ENCODE results near the gene CPTP. TPM values are rescaled to one million over a fixed set of nuclear protein-coding genes. Genes with fewer than 3 reads are reported as not detected.
"Not testable (repeated sequence)": the region's sequence is repeated elsewhere in the genome, so short reads cannot be mapped to it uniquely, and the experiment has no call there.

Gene CPTP
- total RNA-seq, 1 donor from 2014 or later = 44.3 TPM

DNA sequence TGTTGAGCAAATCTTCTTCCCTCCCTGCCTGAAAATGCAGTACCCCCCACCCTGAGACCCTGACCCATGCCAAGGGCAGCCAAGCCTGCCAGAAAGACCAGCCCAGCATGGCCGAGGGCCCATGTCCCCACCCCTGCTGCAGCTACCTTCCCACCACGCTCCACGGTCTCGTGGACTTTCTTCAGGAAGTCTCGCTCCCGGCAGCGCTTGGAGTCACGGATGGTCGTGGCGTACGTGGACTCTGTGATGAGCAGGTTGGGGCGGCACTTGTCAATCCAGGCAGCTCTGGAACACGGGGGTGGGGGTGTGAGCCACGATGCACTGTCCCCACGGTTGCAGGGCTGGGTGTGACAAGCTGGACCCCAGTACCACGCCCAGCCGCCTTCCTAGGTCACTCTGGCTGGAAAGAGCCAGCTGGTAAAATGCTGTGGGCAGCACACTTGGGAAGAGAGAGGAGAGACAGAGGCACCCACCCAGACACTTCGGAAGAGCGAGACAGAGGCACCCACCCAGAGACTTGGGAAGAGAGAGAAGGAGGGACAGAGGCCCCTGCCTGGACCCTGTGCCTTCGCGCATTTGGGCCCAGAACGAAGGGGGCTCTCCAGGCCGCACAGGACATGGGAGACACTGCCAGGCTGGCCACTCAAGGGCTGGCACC is 9.8 kb upstream of the CPTP start:
- Histone ChIP-seq H3K4me3 (ENCODE audit: low read depth, low read length) (no peak overlapping the region), H3K27me3 (ENCODE audit: control insufficient read depth, insufficient read depth, low read length) (no peaks in the 10 kb centered on the region), H3K36me3 (ENCODE audit: control insufficient read depth, insufficient read depth, low read length) (peaks cover 3% of the 10 kb centered on the region)
- TF ChIP-seq, protein P1, sequence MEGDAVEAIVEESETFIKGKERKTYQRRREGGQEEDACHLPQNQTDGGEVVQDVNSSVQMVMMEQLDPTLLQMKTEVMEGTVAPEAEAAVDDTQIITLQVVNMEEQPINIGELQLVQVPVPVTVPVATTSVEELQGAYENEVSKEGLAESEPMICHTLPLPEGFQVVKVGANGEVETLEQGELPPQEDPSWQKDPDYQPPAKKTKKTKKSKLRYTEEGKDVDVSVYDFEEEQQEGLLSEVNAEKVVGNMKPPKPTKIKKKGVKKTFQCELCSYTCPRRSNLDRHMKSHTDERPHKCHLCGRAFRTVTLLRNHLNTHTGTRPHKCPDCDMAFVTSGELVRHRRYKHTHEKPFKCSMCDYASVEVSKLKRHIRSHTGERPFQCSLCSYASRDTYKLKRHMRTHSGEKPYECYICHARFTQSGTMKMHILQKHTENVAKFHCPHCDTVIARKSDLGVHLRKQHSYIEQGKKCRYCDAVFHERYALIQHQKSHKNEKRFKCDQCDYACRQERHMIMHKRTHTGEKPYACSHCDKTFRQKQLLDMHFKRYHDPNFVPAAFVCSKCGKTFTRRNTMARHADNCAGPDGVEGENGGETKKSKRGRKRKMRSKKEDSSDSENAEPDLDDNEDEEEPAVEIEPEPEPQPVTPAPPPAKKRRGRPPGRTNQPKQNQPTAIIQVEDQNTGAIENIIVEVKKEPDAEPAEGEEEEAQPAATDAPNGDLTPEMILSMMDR (IDR thresholded peaks at IDR 0.05; ENCODE audit: insufficient read depth, low read length, poor library complexity, severe bottlenecking) = no peak
- no peak for DNase-seq (ENCODE audit: low read depth)

DNA sequence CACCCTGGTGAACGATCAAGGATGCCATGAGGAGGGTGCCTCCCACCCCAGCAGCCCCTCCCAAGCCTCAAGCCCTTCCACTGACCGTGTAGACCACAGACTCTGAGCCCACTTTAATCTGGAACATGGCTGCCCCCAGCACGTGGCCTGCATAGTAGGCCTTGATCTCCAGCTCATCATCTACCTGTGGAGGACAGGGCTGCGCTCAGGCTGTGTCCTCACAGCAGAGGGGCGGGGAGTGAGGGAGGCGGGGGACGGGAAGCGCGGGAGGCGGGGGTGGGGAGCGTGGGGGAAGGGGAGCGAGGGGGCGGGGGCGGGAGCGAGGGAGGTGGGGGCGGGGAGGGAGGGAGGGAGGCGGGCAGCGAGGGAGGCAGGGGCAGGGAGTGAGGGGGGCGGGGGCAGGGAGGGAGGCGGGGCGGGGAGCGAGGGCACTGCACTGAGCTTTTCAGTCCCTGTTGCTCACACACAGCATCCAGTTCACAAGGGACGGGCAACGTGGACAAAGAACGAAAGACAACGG is 9.1 kb upstream of the CPTP start:
- no peaks in the 10 kb centered on the region for H3K27me3 ChIP-seq (ENCODE audit: control insufficient read depth, insufficient read depth, low read length)
- no peak overlapping the region for H3K4me3 ChIP-seq (ENCODE audit: low read depth, low read length)
- TF ChIP-seq, protein P1 (IDR thresholded peaks at IDR 0.05; ENCODE audit: insufficient read depth, low read length, poor library complexity, severe bottlenecking) = no peak
- no peak for DNase-seq (ENCODE audit: low read depth)
- H3K36me3 ChIP-seq (ENCODE audit: control insufficient read depth, insufficient read depth, low read length) = peaks cover 5% of the 10 kb centered on the region

DNA sequence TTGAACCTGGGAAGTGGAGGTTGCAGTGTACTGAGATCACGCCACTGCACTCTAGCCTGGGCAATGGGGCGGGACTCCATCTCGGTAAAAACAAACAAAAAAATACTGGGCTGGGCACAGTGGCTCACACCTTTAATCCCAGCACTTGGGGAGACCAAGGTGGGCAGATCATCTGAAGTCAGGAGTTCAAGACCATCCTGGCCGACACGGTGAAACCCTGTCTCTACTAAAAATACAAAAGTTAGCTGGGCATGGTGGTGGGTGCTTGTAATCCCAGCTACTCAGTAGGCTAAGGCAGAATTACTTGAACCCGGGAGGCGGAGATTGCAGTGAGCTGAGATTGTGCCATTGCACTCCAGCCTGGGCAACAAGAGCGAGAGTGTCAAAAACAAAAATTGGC is 8.4 kb upstream of the CPTP start:
- H3K4me3 ChIP-seq (ENCODE audit: low read depth, low read length); H3K27me3 ChIP-seq (ENCODE audit: control insufficient read depth, insufficient read depth, low read length); H3K36me3 ChIP-seq (ENCODE audit: control insufficient read depth, insufficient read depth, low read length); DNase-seq (ENCODE audit: low read depth): not testable (repeated sequence)

DNA sequence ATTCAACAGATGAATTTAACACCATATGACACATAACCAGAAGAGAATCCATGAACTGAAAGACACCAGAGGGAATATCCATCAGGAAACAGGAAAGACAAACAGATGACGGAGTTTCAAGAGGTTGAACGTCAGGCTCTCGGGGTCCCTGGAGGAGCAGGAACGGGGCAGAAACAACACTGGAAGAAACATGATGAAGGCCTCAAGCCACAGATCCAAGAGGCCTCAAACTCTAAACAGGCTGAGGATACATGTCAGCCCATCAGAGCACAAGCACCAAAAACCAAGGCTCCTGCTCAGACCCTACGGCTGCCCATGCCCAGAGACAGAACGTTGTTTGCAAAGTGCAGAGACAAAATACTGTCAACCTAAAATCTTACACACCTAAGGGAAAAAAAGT is 7.2 kb upstream of the CPTP start:
- H3K4me3 ChIP-seq (ENCODE audit: low read depth, low read length) = no peak overlapping the region
- H3K27me3 ChIP-seq (ENCODE audit: control insufficient read depth, insufficient read depth, low read length) = no peaks in the 10 kb centered on the region
- no peak for DNase-seq (ENCODE audit: low read depth)
- TF ChIP-seq, protein P1 (IDR thresholded peaks at IDR 0.05; ENCODE audit: insufficient read depth, low read length, poor library complexity, severe bottlenecking) = no peak
- peaks cover 3% of the 10 kb centered on the region for H3K36me3 ChIP-seq (ENCODE audit: control insufficient read depth, insufficient read depth, low read length)

DNA sequence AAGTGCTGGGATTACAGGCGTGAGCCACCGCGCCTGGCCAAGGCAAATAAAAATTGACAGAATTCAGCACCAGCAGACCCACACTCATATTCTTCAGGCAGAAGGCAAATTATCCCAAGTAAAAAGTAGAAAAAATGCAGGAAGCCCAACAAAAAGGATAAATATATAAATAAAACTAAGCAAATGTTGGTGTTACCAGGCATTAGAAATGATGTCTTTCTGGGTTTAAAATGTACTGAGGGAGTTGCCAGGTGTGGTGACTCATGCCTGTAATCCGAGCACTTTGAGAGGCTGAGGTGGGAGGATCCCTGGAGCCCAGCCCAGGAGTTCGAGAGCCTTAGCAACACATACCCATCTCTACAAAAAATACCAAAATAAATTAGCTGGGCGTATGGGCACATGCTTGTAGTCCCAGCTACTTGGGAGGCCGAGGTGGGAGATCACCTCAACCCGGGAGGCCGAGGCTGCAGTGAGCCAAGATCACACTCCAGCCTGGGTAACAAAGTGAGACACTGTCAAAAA is 6.4 kb upstream of the CPTP start:
- peaks cover 2% of the 10 kb centered on the region for H3K36me3 ChIP-seq (ENCODE audit: control insufficient read depth, insufficient read depth, low read length)
- DNase-seq (ENCODE audit: low read depth) = peak; percentile 77
- no peaks in the 10 kb centered on the region for H3K27me3 ChIP-seq (ENCODE audit: control insufficient read depth, insufficient read depth, low read length)
- H3K4me3 ChIP-seq (ENCODE audit: low read depth, low read length) = no peak overlapping the region
- TF ChIP-seq, protein P1 (IDR thresholded peaks at IDR 0.05; ENCODE audit: insufficient read depth, low read length, poor library complexity, severe bottlenecking) = no peak

DNA sequence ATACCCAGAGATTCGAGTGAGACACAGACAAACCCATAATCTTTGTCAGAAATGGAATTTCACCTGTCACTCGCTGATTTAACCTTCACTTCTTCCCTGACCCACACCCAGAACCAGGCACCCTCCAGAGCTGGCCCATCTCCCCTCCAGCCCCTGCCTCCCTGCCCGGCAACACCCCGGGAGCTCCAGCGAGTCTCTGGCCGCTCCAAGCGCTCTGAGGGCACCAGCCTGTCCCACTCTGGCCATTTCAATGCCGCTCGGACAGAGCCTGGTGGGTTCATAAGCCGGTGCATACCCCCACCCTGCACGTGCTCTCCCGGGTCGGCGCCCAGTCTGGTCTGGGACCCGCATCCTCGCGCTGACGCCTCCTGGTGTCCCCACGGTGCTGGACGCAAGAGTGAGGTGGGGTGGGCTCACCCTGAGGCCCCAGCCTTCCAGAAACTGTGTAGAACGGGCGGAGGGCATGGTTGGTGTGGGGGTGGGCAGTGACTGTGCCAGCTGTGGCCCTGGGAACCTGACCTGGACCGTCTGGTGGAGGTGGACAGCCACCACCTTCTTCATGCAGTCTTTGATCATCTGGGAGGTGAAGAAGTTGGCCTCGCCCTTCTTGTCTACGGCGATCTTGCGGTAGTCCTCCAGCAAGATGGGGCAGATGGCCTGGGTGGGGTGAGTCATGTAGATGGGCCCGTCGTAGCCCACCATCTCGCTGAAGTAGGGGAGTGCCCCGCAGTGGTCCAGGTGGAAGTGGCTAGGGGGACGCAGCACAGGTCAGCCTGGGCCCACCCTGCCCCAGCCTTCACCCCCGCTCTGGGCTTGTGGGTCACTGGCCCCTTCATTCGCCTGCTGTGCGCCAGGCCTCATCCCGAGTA is 5.6 kb upstream of the CPTP start:
- no peaks in the 10 kb centered on the region for H3K27me3 ChIP-seq (ENCODE audit: control insufficient read depth, insufficient read depth, low read length)
- DNase-seq (ENCODE audit: low read depth) = no peak
- TF ChIP-seq, protein P1 (IDR thresholded peaks at IDR 0.05; ENCODE audit: insufficient read depth, low read length, poor library complexity, severe bottlenecking) = no peak
- H3K36me3 ChIP-seq (ENCODE audit: control insufficient read depth, insufficient read depth, low read length) = peaks cover 2% of the 10 kb centered on the region
- no peak overlapping the region for H3K4me3 ChIP-seq (ENCODE audit: low read depth, low read length)
